CD4-positive, CD25-positive, alpha-beta regulatory T cell (primary cell): ENCODE measurements around the gene ELK3. TPM values are rescaled to one million over a fixed set of nuclear protein-coding genes. Genes with fewer than 3 reads are reported as not detected.

Source experiments
- ATAC-seq, 2 donors: fragments of 150-1000 bp; cut with Tn5 transposase; one replicate each; pipeline ENCODE4 v1.10.0; 2021; ENCODE audit warnings: low read depth in 2 of 2, moderate number of reproducible peaks in 2 of 2, moderate library complexity in 1 of 2
- DNase-seq, 3 donors: peaks; one replicate each; pipeline versions ENCODE4 v3.0.0 to v3.0.0-alpha.2; 2012 to 2022; ENCODE audit warnings: mixed read lengths in 1 of 3
- H3K27ac ChIP-seq: one replicate; pipeline ENCODE4 v1.7.0; 2013; ENCODE audit warnings: mild to moderate bottlenecking, low read length; ENCODE audit not compliant: insufficient read depth, poor library complexity, severe bottlenecking
- H3K27me3 ChIP-seq: one replicate; pipeline ENCODE4 v1.7.0; 2013; ENCODE audit warnings: low read length; ENCODE audit not compliant: control insufficient read depth, insufficient read depth
- H3K36me3 ChIP-seq: one replicate; pipeline ENCODE4 v1.7.0; 2013; ENCODE audit warnings: mild to moderate bottlenecking, low read length, moderate library complexity; ENCODE audit not compliant: control insufficient read depth, insufficient read depth
- H3K4me1 ChIP-seq: 2 replicates; pipeline ENCODE4 v1.7.0; 2013; ENCODE audit warnings: mild to moderate bottlenecking, low read length; ENCODE audit not compliant: insufficient read depth, control insufficient read depth, poor library complexity, severe bottlenecking
- H3K4me3 ChIP-seq: one replicate; pipeline ENCODE4 v1.7.0; 2013; ENCODE audit warnings: low read depth, mild to moderate bottlenecking, low read length, moderate library complexity
- H3K9me3 ChIP-seq, 2 experiments: 1 replicate in 1 of 2; 2 replicates in 1 of 2; pipeline ENCODE4 v1.7.0; 2013; ENCODE audit warnings: low read length in 2 of 2, mild to moderate bottlenecking in 1 of 2, moderate library complexity in 1 of 2; ENCODE audit not compliant: control insufficient read depth in 2 of 2
- H3K27ac Mint-ChIP-seq, 3 donors: one replicate each; pipeline ENCODE4 v1.8.0; 2020 to 2022; ENCODE audit warnings: mild to moderate bottlenecking in 3 of 3, mixed read lengths in 3 of 3, moderate library complexity in 2 of 3
- H3K27me3 Mint-ChIP-seq: one replicate; pipeline ENCODE4 v1.8.0; 2022; ENCODE audit warnings: mild to moderate bottlenecking, mixed read lengths
- H3K36me3 Mint-ChIP-seq: one replicate; pipeline ENCODE4 v1.8.0; 2020; ENCODE audit warnings: mixed read lengths
- H3K4me1 Mint-ChIP-seq, 4 donors: one replicate each; pipeline ENCODE4 v1.8.0; 2020 to 2022; ENCODE audit warnings: mixed read lengths in 4 of 4, mild to moderate bottlenecking in 1 of 4
- H3K4me3 Mint-ChIP-seq, 4 donors: one replicate each; pipeline ENCODE4 v1.8.0; 2020 to 2022; ENCODE audit warnings: mild to moderate bottlenecking in 4 of 4, mixed read lengths in 4 of 4, moderate library complexity in 3 of 4
- H3K9me3 Mint-ChIP-seq, 7 donors: one replicate each; pipeline ENCODE4 v1.8.0; 2020 to 2022; ENCODE audit warnings: mixed read lengths in 7 of 7, mild to moderate bottlenecking in 3 of 7, moderate library complexity in 2 of 7
- polyA plus RNA-seq, 4 donors: library from polyadenylated mRNA; unstranded; fragments of 300-500 nt; fragmentation: Illumina TruSeq; gene quantifications; one replicate each; pipeline ENCODE4 v1.2.3, GENCODE V29; 2021
- total RNA-seq: library from RNA; stranded (reverse); gene quantifications from one replicate; pipeline ENCODE4 v1.2.3, GENCODE V29; 2022

ELK3 gene
- total and polyA plus RNA-seq, 5 donors from 2014 or later: 33.4 to 84.7 (median 39.3) TPM

GRCh38 chr12:96189781-96190180, 4.4 kb upstream of the ELK3 start:
- no peaks in the 10 kb centered on the region for H3K36me3 Mint-ChIP-seq
- peaks cover 0 to 3% (median 0%) of the 10 kb centered on the region in 7 donors for H3K9me3 Mint-ChIP-seq
- H3K4me1 Mint-ChIP-seq: peaks cover 5 to 42% (median 15%) of the 10 kb centered on the region in 4 donors
- H3K27ac Mint-ChIP-seq: peak overlapping the region in 2 of 3 donors; percentile 27 to 60
- Histone ChIP-seq H3K36me3 (no peaks in the 10 kb centered on the region), H3K4me3 (no peak overlapping the region), H3K27ac (no peak overlapping the region), H3K4me1 (peaks cover 7% of the 10 kb centered on the region), H3K9me3 (no peaks in the 10 kb centered on the region), H3K27me3 (no peaks in the 10 kb centered on the region)
- no peak overlapping the region for H3K4me3 Mint-ChIP-seq
- DNase-seq (no peak), ATAC-seq (no peak)
- peaks cover 4% of the 10 kb centered on the region for H3K27me3 Mint-ChIP-seq

- Mint-ChIP-seq H3K27me3 (peaks cover 8% of the 10 kb centered on the region), H3K4me1 (peaks cover 5 to 44% (median 17%) of the 10 kb centered on the region in 4 donors), H3K27ac (peak overlapping the region in 2 of 3 donors; percentile 13 to 20), H3K4me3 (peak overlapping the region in 2 of 4 donors; percentile 32 to 34), H3K9me3 (peaks cover 0 to 3% (median 0%) of the 10 kb centered on the region in 7 donors), H3K36me3 (no peaks in the 10 kb centered on the region)
- Histone ChIP-seq H3K9me3 (no peaks in the 10 kb centered on the region), H3K36me3 (no peaks in the 10 kb centered on the region), H3K27ac (no peak overlapping the region), H3K4me1 (peaks cover 11% of the 10 kb centered on the region), H3K4me3 (no peak overlapping the region), H3K27me3 (no peaks in the 10 kb centered on the region)
- ATAC-seq: no peak
- no peak for DNase-seq
Observed at GRCh38 chr12:96190413-96191108, 3.6 kb upstream of the ELK3 start.

GRCh38 chr12:96192926-96193573, 1.1 kb upstream of the ELK3 start:
- Histone ChIP-seq H3K27me3 (no peaks in the 10 kb centered on the region), H3K4me3 (no peak overlapping the region), H3K36me3 (no peaks in the 10 kb centered on the region), H3K27ac (peak overlapping the region; percentile 23), H3K9me3 (no peaks in the 10 kb centered on the region), H3K4me1 (peaks cover 34% of the 10 kb centered on the region)
- H3K4me1 Mint-ChIP-seq: peaks cover 13 to 54% (median 27%) of the 10 kb centered on the region in 4 donors
- H3K27ac Mint-ChIP-seq: peak overlapping the region; percentile 93 to 97 (median 94)
- H3K27me3 Mint-ChIP-seq: peaks cover 9% of the 10 kb centered on the region
- ATAC-seq (no peak), DNase-seq (no peak)
- H3K36me3 Mint-ChIP-seq: no peaks in the 10 kb centered on the region
- peak overlapping the region; percentile 89 to 94 (median 91) for H3K4me3 Mint-ChIP-seq
- peaks cover 0 to 3% (median 0%) of the 10 kb centered on the region in 7 donors for H3K9me3 Mint-ChIP-seq

- ATAC-seq (no peak), DNase-seq (no peak)
- H3K36me3 Mint-ChIP-seq: no peaks in the 10 kb centered on the region
- peak overlapping the region; percentile 86 to 100 (median 98) for H3K4me3 Mint-ChIP-seq
- Histone ChIP-seq H3K36me3 (no peaks in the 10 kb centered on the region), H3K9me3 (no peaks in the 10 kb centered on the region), H3K4me1 (peaks cover 49% of the 10 kb centered on the region), H3K27me3 (no peaks in the 10 kb centered on the region), H3K27ac (peak overlapping the region; percentile 75), H3K4me3 (peak overlapping the region; percentile 96)
- H3K4me1 Mint-ChIP-seq: peaks cover 26 to 63% (median 38%) of the 10 kb centered on the region in 4 donors
- peak overlapping the region; percentile 94 to 99 (median 98) for H3K27ac Mint-ChIP-seq
- peaks cover 9% of the 10 kb centered on the region for H3K27me3 Mint-ChIP-seq
- H3K9me3 Mint-ChIP-seq: no peaks in the 10 kb centered on the region
Observed at GRCh38 chr12:96194576-96194889, 358 bp downstream of the ELK3 start.

GRCh38 chr12:96194971-96195844, 1.0 kb downstream of the ELK3 start:
- Histone ChIP-seq H3K27ac (peak overlapping the region; percentile 87), H3K27me3 (no peaks in the 10 kb centered on the region), H3K4me1 (peaks cover 54% of the 10 kb centered on the region), H3K4me3 (peak overlapping the region; percentile 92), H3K9me3 (no peaks in the 10 kb centered on the region), H3K36me3 (no peaks in the 10 kb centered on the region)
- no peaks in the 10 kb centered on the region for H3K9me3 Mint-ChIP-seq
- H3K27ac Mint-ChIP-seq: peak overlapping the region; percentile 91 to 99 (median 97)
- peak; percentile 66 to 69 for ATAC-seq
- peaks cover 9% of the 10 kb centered on the region for H3K27me3 Mint-ChIP-seq
- no peaks in the 10 kb centered on the region for H3K36me3 Mint-ChIP-seq
- peaks cover 26 to 60% (median 36%) of the 10 kb centered on the region in 4 donors for H3K4me1 Mint-ChIP-seq
- DNase-seq: peak; percentile 70 to 91 (median 70)
- H3K4me3 Mint-ChIP-seq: peak overlapping the region; percentile 97 to 100 (median 98)

- H3K4me1 ChIP-seq: peaks cover 60% of the 10 kb centered on the region
Observed at GRCh38 chr12:96195845-96196451, 1.8 kb downstream of the ELK3 start.

GRCh38 chr12:96196781-96197180, 2.6 kb downstream of the ELK3 start:
- peaks cover 63% of the 10 kb centered on the region for H3K4me1 ChIP-seq
- Mint-ChIP-seq H3K27me3 (peaks cover 9% of the 10 kb centered on the region), H3K4me3 (peak overlapping the region; percentile 97 to 100 (median 98)), H3K27ac (peak overlapping the region; percentile 91 to 99 (median 97)), H3K9me3 (no peaks in the 10 kb centered on the region), H3K4me1 (peaks cover 28 to 74% (median 45%) of the 10 kb centered on the region in 4 donors), H3K36me3 (peaks cover under 1% of the 10 kb centered on the region)
- H3K27me3 ChIP-seq: no peaks in the 10 kb centered on the region
- no peaks in the 10 kb centered on the region for H3K36me3 ChIP-seq
- H3K4me3 ChIP-seq: peak overlapping the region; percentile 92
- peak overlapping the region; percentile 87 for H3K27ac ChIP-seq
- DNase-seq: peak in 1 of 3 donors; percentile 66
- no peaks in the 10 kb centered on the region for H3K9me3 ChIP-seq
- ATAC-seq: no peak

More at GRCh38 chr12:96195845-96196451, 1.8 kb downstream of the ELK3 start:
- no peaks in the 10 kb centered on the region for H3K9me3 Mint-ChIP-seq
- Histone ChIP-seq H3K36me3 (no peaks in the 10 kb centered on the region), H3K27me3 (no peaks in the 10 kb centered on the region), H3K4me3 (peak overlapping the region; percentile 92), H3K9me3 (no peaks in the 10 kb centered on the region), H3K27ac (peak overlapping the region; percentile 87)
- peaks cover 28 to 66% (median 40%) of the 10 kb centered on the region in 4 donors for H3K4me1 Mint-ChIP-seq
- peak overlapping the region; percentile 97 to 100 (median 98) for H3K4me3 Mint-ChIP-seq
- peak overlapping the region; percentile 91 to 99 (median 97) for H3K27ac Mint-ChIP-seq
- H3K27me3 Mint-ChIP-seq: peaks cover 9% of the 10 kb centered on the region
- DNase-seq (peak; percentile 26 to 57 (median 34)), ATAC-seq (no peak)
- no peaks in the 10 kb centered on the region for H3K36me3 Mint-ChIP-seq
